NOMO-1 (cell line): Measurements from ENCODE around the gene RHOT2.
"Not testable (repeated sequence)": the region's sequence is repeated elsewhere in the genome, so short reads cannot be mapped to it uniquely, and the experiment has no call there.

Experiments
- DNase-seq, 2 experiments: peaks; one replicate each; lab custom pipeline; 2025; ENCODE audit not compliant: unreplicated experiment in 2 of 2; lab: John Stamatoyannopoulos, UW

The RHOT2 gene

DNA sequence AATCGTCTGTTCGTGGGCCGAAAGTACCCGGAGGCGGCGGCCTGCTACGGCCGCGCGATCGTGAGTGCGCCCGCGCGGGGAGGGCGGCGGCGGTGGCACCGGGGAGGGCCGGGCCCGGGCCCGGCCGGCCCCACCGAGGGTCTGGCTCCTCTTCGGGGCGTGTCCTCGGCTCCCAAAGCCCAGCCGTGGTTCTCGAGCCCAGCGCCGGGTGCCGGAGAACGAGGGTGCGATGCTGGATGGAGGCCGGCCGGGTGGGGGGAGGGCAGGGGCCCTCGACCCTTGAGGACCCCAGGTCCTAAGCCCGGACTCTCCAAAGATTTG, 12.7 kb downstream of the RHOT2 start:
- DNase-seq: no peak

DNA sequence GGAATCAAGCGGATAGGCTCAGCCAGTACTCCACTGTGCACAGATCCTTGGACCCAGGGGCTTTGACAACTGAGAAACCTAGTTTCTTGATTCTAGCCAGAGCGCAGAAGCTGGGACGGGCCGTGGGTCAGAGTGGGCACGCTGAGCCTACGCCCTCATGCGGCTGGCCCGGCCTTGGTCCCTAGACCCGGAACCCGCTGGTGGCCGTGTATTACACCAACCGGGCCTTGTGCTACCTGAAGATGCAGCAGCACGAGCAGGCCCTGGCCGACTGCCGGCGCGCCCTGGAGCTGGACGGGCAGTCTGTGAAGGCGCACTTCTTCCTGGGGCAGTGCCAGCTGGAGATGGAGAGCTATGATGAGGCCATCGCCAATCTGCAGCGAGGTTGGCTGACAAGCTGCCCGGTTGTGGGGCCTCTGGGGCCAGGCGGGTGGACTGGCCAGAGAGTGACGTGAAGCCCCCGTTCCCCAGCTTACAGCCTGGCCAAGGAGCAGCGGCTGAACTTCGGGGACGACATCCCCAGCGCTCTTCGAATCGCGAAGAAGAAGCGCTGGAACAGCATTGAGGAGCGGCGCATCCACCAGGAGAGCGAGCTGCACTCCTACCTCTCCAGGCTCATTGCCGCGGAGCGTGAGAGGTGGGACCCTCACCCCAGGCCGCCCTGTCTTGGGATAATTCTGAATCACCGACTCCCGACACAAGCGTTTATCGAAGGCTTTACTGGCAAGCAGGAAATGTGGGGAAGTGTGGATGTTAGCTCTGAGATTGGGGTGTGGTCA, 13.2 kb downstream of the RHOT2 start:
- peak; percentile 17 to 47 for DNase-seq

DNA sequence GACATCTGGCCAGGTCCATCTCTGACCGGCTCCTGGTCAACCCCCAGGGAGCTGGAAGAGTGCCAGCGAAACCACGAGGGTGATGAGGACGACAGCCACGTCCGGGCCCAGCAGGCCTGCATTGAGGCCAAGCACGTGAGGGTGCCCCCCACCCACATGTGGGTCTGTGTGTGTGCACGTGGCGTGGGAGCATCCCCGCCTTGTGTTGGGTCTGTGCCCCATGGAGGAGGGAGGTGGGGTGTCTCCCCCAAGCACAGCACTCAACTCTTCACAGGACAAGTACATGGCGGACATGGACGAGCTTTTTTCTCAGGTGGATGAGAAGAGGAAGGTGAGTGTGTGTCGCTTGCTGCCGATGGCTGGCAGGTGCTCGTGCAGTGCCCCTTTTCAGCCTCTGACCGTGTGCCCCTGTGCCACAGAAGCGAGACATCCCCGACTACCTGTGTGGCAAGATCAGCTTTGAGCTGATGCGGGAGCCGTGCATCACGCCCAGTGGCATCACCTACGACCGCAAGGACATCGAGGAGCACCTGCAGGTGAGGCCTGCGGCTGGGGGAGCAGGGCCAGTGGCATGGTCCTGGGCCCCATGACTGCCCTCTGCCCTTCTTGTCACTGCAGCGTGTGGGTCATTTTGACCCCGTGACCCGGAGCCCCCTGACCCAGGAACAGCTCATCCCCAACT, 14.0 kb downstream of the RHOT2 start:
- DNase-seq: no peak

DNA sequence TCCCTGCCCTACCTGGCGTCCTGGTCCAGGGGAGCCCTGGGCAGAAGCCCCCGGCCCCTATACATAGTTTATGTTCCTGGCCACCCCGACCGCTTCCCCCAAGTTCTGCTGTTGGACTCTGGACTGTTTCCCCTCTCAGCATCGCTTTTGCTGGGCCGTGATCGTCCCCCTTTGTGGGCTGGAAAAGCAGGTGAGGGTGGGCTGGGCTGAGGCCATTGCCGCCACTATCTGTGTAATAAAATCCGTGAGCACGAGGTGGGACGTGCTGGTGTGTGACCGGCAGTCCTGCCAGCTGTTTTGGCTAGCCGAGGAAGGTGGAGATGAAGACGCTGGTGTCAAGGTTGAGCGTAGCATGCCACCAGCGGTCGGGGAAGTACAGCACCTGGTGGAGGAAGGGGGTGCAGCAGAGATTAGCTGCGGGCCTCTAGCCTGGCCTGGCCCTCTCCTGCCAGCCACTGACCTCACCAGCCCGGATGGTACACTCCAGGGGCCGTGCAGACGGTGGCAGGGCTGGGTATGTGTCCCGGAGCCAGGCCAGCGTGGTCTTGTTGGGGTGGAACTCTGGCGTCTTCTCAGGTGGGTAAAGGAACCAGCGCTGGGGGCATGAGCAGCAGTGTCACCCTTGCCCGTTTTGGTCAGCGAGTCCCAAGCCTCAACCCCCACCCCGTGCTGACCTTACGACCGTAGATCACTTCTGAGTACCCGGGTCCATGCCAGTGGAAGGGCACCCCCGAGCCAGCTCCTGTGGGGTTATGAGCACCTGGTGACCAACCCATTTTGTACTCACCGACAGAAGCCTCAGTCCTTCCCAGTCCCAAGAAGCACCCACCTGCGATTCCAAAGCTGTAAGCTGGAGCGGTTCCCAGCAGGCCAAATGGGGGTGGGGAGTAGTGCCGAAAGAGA, 14.8 kb downstream of the RHOT2 start:
- DNase-seq: no peak

DNA sequence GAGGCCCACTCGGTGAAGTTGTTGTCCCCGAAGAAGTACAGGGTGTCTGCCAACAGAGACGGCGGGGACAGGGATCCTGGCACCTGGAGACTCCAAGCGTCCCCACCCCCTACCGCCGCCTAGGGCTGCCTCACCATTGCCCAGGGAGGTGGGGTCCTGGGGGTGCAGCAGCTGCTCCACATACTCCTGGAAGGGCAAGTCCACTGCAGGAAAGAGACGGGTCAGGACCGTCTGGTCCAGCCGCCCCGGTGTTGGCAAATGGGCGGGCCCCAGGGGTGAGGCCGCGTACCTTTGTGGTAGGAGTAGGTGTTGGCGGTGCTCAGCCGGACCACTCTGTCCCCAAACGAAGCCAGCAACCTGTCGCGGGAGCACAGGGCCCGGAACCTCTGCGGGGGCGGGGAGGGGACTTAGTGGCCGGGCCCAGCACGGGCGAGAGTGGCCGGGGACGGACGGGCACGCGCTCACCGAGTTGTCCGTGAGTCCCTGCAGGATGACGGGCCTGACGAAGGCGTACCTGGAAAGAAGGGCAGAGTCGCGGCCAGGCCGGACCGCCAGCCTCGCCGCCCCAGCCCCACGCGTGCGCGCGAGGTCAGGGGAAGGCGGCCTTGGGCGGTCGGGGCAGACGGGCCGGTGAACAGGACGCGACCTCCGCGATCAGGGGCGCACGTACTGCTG, 15.6 kb downstream of the RHOT2 start:
- no peak for DNase-seq

DNA sequence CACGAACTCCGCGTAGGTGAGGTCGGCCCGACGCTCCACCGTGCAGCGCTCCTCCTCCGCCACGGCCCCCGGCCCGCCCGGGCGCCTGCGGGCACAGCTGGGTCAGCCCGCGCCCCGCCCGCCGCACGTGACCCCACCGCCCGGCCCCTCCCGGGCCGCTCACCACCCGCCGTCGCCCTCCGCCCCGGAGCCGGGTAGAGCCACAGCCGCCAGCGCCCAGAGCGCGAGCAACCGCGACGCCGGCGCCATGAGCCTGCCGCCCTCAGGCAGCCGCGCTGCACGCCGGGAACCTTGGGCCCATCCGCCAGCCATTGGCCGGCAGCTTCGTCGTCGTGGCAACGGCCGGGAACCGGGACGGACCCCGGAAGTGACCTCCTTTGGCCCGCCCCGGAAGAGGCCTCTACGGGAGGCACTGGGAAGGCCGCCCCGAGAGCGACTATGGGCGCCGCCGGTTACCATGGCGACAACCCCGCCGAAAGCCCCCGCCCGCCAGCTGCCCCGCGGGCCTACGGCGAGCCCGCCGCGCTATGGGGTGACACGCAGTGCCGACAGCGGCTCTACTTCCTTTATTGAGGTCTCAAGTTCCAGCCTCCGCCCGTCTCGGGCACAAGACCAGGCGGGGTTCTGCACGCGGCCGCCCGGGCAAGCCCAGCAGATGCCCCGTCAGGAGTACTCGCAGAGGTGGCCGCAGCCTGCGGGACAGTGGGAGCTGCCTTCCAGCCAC, 16.3 kb downstream of the RHOT2 start, which contains the start of gene JMJD8:
TSS of gene JMJD8 (minus strand) at position 264 of the 724 bp plus-strand sequence. CDS start at position 249, 15 bp downstream.
- DNase-seq: peak; percentile 94

DNA sequence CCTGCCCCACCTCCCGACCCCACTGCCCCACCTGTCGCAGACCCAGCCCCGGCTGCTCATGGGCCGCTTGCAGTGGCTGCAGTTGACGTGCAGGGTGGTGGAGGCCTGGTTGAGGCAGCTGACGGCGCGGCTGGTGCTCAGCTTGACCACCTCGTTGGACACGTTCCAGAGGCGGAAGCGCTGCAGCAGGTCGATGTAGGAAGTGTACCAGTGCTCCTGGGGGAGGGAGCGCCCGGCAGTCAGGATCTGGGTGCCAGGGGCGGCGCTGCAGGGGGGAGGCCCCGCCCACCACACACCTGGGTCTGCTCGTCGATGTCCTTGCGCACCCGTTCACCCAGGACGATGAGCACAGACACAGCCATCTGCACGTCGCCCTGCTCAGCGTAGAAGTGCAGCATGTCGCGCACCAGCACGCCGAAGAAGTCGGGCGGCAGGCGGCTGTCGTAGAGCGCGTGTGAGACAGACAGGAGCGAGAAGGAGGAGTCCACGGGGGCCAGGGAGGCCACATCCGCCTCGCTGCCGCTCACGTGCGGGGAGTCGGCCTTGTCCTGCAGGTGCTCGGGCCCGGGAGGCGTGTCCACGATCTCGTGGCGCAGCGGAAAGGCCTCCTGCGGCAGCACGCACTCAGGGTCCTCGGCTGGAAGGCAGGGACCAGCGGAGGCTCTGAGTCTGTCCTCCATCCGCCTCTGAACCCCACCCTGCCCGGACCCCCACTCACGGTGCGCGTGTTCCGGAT, 17.2 kb downstream of the RHOT2 start:
- DNase-seq: no peak

DNA sequence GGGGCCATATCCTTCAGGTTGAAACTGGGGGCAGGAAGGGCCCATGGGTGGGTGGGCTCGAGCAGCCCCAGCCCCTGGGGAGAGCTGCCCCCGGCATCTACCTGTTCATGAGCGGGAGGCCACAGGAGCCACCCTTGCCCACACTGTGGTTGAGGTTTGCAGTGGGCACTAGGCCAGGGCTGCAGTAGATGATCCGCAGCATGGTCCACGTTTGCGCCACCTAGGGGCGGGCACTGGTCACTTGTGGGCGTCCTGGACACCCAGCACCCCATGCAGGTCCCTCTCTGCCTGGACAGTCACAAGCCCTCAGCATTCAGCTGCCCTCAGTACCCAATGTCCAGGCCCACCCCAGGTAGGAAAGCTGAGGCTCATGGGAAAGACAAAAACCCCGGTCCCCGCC, 18.0 kb downstream of the RHOT2 start:
- DNase-seq: no peak

DNA sequence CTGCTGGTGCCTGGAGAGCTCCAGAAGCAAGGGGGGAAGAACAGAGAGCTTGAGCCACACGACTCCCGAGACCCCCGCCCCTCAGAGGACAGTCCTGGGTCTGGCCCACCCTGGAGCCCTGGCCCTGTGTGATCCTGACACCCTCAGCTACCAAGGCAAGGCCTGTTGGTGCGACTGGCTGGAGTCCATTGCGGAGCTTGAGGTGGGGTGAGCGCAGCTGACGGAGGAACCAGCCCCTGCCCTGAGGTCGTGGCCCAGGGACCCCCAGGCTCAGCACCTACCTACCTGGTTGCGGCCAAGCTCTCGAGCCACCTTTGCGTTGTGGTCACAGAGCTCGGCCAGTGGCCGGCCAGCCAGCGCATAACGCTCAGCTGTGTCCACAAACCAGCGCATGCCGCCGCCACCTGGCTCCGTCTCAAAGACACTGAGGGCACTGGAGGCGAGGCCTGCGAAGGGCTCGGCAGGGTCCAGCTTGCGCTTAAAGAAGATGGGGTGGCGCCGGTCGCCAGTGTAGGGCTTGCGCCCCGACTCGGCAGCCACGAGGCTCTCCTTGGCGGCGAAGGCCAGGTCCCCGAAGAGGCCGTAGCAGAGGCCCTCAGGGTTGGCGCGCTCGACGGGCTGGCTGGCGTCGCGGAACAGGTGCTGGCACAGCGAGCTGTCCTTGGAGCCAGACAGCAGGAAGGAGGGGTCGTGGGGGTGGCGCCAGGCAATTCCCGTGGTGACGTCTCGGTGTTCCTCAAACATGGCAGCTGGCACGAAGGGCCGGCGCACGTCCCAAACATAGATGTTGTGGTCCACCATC, 18.7 kb downstream of the RHOT2 start:
- no peak for DNase-seq

DNA sequence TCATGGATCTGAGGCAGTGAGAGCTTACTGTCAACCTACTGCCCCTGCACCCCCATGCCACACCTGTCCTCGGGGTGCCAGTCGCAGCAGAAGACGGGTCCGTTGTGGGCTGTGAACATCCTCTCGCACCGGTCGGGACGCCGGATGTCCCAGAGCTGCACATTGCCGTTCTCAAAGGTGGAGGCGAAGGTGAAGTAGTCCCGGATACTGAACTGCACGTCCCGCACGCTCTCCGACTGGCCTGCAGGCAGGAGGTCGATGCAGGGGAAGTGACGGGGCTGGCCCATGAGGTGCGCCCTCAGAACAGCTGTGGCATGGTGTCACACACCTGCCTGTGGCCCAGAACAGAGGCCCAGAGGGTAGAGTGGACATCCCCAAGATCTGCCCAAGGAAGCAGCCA, 19.6 kb downstream of the RHOT2 start:
- no peak for DNase-seq

DNA sequence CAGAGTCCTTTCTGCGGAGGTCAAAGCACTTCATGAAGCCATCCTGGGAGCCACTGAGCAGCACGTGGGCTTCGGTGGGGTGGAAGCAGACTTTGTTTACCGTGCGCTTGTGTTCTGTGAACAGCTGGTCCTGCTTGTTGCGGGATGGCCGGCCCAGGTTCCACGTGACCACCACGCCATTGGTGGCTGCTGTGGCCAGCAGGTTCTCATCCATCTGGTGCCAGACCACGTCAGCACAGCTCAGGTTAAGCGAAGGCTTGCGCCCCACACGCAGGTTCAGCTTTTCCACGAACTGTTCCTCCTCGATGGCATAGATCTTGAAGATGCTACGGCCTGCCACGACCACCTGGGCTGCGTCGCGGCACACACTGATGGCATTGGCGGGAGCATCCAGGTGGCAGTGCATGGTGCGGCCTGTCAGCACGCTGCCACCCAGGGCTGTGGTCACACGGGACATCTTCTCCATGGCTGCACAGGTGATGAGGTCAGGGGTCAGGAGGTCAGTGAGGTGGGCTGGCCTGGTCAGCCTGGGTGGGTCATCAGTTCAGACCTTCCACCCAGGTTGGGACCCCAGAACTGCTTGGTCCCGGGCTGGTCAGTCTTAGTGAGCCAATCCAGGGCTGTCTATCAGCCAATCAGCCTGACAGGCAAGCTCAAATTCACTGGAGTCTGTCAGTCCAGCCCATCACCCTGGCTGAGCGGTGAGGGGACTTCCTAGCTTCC, 21.4 kb downstream of the RHOT2 start:
- DNase-seq: no peak

DNA sequence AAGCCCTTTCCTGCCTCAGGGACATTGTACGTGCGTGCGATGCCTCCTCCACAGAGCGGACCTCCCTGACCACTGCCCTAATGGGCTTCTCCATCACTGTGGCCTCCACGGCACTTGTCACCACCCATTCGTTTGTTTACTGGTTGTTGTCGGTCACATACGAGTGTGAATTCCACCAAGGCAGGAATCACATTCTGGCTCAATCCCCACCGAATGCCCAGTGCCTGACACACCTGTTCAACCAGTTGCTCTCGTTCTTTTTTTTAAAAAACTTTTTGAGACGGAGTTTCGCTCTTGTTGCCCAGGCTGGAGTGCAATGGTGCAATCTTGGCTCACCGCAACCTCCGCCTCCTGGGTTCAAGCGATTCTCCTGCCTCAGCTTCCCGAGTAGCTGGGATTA, 23.3 kb downstream of the RHOT2 start:
- not testable (repeated sequence) for DNase-seq

DNA sequence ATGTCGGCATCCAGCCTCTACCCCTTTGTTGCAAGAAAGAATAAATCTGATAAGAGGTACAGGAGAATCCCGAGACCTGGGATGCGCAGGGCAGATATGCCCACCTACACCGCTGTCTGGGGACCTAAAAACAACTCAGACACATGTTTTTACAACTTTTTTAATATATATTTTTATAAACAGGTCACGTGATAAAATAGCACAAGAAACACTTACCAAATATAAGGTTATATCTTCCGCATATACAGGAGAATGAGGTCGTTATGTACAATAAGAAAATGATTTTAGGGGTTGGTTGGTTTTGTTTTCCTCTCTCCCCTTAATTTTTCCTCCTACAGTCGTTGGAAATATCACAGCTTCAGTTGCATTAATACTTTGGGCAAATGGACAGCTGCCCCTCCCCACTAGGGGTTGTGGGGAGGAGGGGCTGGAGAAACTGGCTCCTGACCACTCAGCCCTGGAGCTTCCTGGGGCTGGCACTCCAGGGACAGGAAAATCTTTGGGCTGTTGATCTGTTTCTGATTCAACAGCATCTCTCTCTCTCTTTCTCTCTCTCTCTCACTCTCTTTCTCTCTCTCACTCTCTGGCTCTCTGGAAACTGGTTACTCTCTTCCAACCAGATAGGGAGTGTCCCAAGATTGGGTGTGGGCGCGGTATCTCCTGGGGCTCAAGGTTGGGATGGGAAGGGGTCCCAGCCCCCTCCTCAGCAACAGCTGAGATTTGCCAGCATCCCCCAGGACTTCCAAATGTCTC, 24.6 kb downstream of the RHOT2 start:
- DNase-seq: no peak

DNA sequence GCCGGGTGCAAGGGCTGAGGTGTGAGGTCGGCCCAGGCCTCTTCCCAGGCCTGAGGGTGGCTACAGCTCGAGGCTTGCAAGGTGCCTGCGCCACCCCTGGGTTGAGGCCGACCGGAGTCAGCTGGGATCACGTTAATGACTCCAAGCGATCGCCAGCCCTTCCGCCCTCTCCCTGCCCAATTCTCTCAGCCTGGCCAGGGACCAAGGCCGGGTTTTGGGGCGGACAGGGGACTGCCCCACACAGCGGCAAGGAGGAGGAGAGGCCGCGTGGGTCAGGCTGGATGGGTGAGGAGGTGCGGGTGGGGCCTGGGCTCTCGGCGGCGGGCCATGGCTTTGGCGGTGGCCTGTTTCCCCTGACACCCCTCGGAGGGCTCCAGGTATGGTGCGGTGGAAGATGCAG, 25.4 kb downstream of the RHOT2 start:
- no peak for DNase-seq

DNA sequence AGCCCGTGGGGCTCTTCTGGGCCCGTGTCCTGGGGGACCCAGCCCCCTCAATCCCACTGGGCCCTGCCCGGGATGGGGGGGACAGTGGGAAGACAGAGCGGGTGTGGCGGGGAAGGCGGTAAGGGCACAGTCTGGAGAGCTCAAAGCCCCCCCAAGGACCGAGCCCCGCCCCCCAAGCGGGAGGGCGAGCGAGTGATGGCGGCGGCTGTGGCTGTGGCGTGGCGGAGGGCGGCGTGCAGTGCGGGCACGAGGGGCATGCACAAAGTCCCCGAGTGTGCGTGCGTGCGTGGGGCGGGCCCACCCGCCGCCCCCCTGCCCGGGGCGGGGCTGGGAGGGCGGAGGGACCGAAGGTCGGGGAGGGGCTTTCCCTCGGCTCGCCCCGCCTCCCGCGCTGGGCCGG, 25.8 kb downstream of the RHOT2 start:
- DNase-seq: no peak

DNA sequence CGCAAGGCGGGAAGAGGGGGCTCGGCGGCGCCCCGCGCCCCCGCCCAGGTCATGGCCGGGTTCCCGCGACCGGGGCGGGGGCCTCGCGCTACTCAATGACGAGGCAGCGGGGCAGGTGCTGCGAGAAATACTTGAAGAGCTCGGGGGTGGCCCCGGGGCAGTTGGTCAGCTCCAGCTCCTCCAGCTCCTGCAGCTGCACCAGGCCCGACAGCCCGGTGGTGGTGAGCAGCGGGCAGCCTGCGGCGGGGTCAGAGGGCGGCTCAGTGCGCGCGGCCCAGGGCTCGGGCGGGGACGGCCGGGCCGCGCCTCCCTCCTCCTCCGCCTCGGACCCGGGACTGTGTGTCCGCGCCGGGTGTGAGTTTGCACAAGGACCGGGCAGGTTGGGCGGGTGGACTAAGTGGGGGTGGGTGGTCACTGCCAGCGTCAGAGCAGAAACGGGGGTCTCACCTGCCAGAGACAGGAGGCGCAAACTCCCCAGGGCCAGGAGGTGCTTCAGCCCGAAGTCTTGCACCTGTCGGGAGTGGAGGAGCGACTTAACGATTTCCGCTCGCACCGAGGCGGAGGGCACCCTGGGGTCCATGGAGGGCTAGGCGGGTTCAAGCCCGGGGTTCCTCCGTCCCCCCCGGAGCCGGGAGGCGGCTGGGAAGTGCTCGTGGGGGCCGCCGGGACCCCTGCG, 26.4 kb downstream of the RHOT2 start:
- no peak for DNase-seq

DNA sequence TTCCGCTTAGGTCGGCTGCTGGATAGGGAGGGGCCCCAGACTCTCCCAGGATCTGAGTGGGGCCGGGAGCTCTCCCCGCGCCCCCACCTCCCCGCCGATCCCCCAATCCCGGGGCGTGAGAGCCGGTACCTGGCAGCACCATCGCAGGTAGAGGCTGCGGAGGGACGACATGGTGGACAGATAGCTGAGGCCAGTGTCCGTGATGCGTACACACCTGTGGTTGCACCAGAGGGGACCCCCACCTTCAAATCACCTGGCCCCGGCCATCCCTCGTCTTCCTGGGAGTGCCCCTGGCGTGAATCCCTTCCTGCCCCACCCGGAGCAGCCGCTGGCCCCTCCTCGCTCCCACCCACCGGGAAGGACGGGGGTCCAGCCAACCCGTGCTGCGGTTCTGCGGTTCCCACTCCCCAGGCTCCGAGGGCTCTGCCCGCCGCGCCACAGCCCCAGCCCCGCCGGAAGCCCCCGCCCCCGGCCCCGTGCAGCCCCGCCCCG, 27.0 kb downstream of the RHOT2 start:
- DNase-seq: no peak
